Activated naive CD4-positive, alpha-beta T cell treated with anti-CD3 and anti-CD28 coated beads, Interleukin-2, amount 50 U/mL, for 24 hours (primary cell): ENCODE measurements around the gene FAM118B.
"Not testable (repeated sequence)": the region's sequence is repeated elsewhere in the genome, so short reads cannot be mapped to it uniquely, and the experiment has no call there.

Source experiments
- H3K27ac Mint-ChIP-seq: one replicate; pipeline ENCODE4 v1.8.0; 2021; ENCODE audit warnings: mild to moderate bottlenecking, mixed read lengths
- H3K27me3 Mint-ChIP-seq: one replicate; pipeline ENCODE4 v1.8.0; 2021; ENCODE audit warnings: mixed read lengths
- H3K36me3 Mint-ChIP-seq: one replicate; pipeline ENCODE4 v1.8.0; 2021; ENCODE audit warnings: mixed read lengths
- H3K4me1 Mint-ChIP-seq: one replicate; pipeline ENCODE4 v1.8.0; 2021; ENCODE audit warnings: mixed read lengths
- H3K4me3 Mint-ChIP-seq: one replicate; pipeline ENCODE4 v1.8.0; 2021; ENCODE audit warnings: mild to moderate bottlenecking, mixed read lengths
- H3K9me3 Mint-ChIP-seq: one replicate; pipeline ENCODE4 v1.8.0; 2021; ENCODE audit warnings: mixed read lengths

Gene FAM118B

DNA sequence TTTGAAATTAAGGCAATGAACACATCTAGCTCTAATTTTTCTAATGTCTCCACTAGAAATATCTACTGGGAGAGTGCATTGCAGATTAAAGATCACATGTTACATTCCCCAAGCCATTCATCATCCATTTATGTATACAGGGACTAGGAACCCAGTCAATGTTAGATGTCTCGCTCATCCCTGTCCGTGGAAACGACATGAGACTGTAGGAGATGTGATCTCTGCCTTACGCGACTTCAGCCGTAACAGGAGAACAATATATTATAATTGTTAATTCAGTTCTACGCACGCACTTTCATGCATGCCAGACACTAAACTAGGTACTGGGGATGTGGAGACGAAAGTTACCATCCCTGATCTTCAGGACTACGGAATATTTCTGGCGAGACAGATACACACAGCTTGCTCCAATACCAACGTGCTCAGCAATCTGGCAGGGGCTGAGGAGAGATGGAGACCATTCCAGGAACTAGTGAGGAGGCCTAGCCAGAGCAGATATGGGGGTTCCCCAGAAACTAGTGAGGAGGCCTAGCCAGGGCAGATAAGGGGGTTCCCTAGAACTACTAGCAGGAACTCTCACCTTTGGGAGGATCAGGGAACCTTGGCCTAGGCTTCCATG lies 93.0 kb downstream of the FAM118B start:
- H3K27ac Mint-ChIP-seq: peak overlapping the region; percentile 94
- H3K36me3 Mint-ChIP-seq: peaks cover 4% of the 10 kb centered on the region
- peak overlapping the region; percentile 99 for H3K4me3 Mint-ChIP-seq
- peaks cover 43% of the 10 kb centered on the region for H3K4me1 Mint-ChIP-seq
- no peaks in the 10 kb centered on the region for H3K27me3 Mint-ChIP-seq
- no peaks in the 10 kb centered on the region for H3K9me3 Mint-ChIP-seq

GRCh38 chr11:126305699-126306098 lies 94.1 kb downstream of the FAM118B start:
- Mint-ChIP-seq H3K4me3 (peak overlapping the region; percentile 81), H3K27me3 (no peaks in the 10 kb centered on the region), H3K27ac (peak overlapping the region; percentile 88), H3K36me3 (peaks cover 6% of the 10 kb centered on the region), H3K9me3 (no peaks in the 10 kb centered on the region), H3K4me1 (peaks cover 53% of the 10 kb centered on the region)

DNA sequence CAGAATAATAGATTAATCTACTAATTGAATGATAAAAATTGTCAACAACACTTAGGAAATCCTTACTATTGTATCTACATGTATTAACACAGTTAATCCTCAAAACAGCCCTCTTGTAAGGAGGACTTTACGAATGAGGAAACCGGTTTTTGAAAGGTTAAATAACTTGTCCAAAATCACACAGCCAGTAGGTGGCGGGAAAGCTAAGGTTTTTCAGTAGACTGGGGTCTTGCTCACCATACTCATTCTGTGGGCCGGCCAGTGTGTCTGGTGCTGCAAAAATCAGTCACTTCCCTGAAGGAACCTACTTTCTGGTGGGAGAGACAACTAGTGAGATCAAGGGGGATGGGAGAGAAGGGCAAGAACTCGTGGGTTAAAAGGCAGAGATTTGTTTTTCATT lies 96.1 kb downstream of the FAM118B start:
- Mint-ChIP-seq H3K4me1 (peaks cover 63% of the 10 kb centered on the region), H3K27ac (peak overlapping the region; percentile 11), H3K9me3 (no peaks in the 10 kb centered on the region), H3K4me3 (peak overlapping the region; percentile 5), H3K27me3 (no peaks in the 10 kb centered on the region), H3K36me3 (peaks cover 6% of the 10 kb centered on the region)

DNA sequence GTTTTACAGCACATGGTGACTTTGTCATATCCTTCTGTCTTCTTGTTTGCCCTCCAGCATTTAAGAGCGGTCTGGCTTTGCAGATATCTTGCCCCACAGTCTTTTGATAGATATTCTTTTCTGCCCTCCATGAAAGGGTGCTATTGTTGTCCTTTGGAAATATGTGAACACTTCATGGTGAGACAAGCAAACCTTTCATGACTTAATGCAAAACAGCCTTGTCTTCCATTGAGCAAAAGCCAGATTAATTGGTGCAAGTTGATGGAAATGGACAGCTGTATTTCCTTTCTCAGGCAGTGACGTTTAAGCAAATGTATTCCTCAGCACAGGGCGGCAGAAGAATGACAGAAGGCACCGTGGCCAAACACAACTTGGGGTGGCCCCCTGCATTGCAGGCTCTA lies 96.7 kb downstream of the FAM118B start:
- H3K27me3 Mint-ChIP-seq: no peaks in the 10 kb centered on the region
- H3K9me3 Mint-ChIP-seq: no peaks in the 10 kb centered on the region
- H3K27ac Mint-ChIP-seq: no peak overlapping the region

GRCh38 chr11:126308771-126309170 lies 97.2 kb downstream of the FAM118B start:
- H3K9me3 Mint-ChIP-seq, H3K36me3 Mint-ChIP-seq, H3K27me3 Mint-ChIP-seq, H3K4me3 Mint-ChIP-seq, H3K27ac Mint-ChIP-seq: not testable (repeated sequence)
- H3K4me1 Mint-ChIP-seq: peaks cover 57% of the 10 kb centered on the region

More for the DNA sequence above, 96.7 kb downstream of the FAM118B start:
- Mint-ChIP-seq H3K36me3 (peaks cover 6% of the 10 kb centered on the region), H3K4me1 (peaks cover 59% of the 10 kb centered on the region), H3K4me3 (no peak overlapping the region)

DNA sequence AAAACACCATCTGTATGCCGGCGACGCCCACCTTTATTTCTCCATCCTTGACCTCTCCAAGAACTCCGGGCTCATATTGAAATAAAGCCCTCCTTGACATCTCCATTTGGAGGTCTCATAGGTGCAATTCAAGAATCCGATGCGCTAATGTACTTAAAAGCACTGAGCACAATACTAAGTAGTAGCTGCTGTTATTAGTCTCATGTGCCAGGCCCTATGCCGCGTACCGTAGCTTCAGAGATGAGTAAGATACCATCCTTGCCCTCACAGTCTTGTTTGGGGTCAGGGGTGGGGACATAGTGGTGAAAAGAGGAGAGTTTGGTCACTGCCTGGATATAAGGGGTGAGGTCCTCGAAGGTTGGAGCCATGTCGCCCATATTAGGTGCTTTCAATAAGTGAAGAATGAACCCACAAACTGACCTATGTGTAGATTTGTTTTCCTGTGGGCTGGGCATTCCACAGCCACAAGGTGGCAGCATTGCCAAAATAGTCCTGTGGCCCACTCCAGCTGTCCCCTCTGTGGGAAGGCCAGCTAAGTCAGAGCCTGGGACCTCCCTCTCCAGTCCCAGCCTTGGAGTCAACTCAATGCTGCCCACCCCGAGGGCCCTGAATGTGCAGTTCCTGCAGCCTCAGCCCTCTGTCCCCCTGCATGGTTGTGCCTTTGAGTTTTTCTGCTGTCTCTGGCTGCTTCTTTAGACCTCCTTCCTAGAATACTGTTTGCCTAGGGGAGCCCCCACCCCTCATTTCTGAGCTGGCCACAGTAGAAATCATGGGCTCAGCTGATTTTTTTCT lies 98.8 kb downstream of the FAM118B start:
- Mint-ChIP-seq H3K36me3 (peaks cover 14% of the 10 kb centered on the region), H3K9me3 (no peaks in the 10 kb centered on the region), H3K27ac (peak overlapping the region; percentile 36), H3K4me1 (peaks cover 46% of the 10 kb centered on the region), H3K27me3 (no peaks in the 10 kb centered on the region), H3K4me3 (no peak overlapping the region)

GRCh38 chr11:126310992-126311310 lies 99.4 kb downstream of the FAM118B start:
- Mint-ChIP-seq H3K27me3 (no peaks in the 10 kb centered on the region), H3K4me3 (no peak overlapping the region), H3K27ac (no peak overlapping the region), H3K36me3 (peaks cover 12% of the 10 kb centered on the region), H3K4me1 (peaks cover 41% of the 10 kb centered on the region), H3K9me3 (no peaks in the 10 kb centered on the region)

- Mint-ChIP-seq H3K4me3 (no peak overlapping the region), H3K27ac (no peak overlapping the region), H3K27me3 (no peaks in the 10 kb centered on the region)
These were observed 100.1 kb downstream of the FAM118B start for GRCh38 chr11:126311401-126312291.

More at GRCh38 chr11:126311401-126312291, 100.1 kb downstream of the FAM118B start:
- peaks cover 41% of the 10 kb centered on the region for H3K4me1 Mint-ChIP-seq
- no peaks in the 10 kb centered on the region for H3K9me3 Mint-ChIP-seq
- peaks cover 18% of the 10 kb centered on the region for H3K36me3 Mint-ChIP-seq
